ENCODE data around the gene COP1.

COP1 gene

GRCh38 chr1:176144526-176144925, 62.6 kb downstream of the COP1 start:
- no peak overlapping the region for H3K4me3 ChIP-seq (ENCODE audit: control insufficient read depth, low read depth, low read length)
- DNase-seq (ENCODE audit: low read depth) = no peak
- TF ChIP-seq CTCF (conservative IDR thresholded peaks at IDR 0.05; ENCODE audit: control insufficient read depth, insufficient read depth, low read depth, low read length) = no peak

- no peak for DNase-seq (ENCODE audit: low read depth)
- TF ChIP-seq CTCF (conservative IDR thresholded peaks at IDR 0.05; ENCODE audit: control insufficient read depth, insufficient read depth, low read depth, low read length) = no peak
- H3K4me3 ChIP-seq (ENCODE audit: control insufficient read depth, low read depth, low read length) = no peak overlapping the region
Observed at GRCh38 chr1:176142973-176143372, 64.1 kb downstream of the COP1 start.

- TF ChIP-seq CTCF (conservative IDR thresholded peaks at IDR 0.05; ENCODE audit: control insufficient read depth, insufficient read depth, low read depth, low read length) = no peak
Observed at GRCh38 chr1:176141449-176141848, 65.6 kb downstream of the COP1 start.

GRCh38 chr1:176136891-176137290, 70.2 kb downstream of the COP1 start:
- DNase-seq (ENCODE audit: low read depth) = no peak
- H3K4me3 ChIP-seq (ENCODE audit: control insufficient read depth, low read depth, low read length) = no peak overlapping the region
- no peak for TF ChIP-seq CTCF (conservative IDR thresholded peaks at IDR 0.05; ENCODE audit: control insufficient read depth, insufficient read depth, low read depth, low read length)

More at GRCh38 chr1:176141449-176141848, 65.6 kb downstream of the COP1 start:
- DNase-seq (ENCODE audit: low read depth) = no peak
- no peak overlapping the region for H3K4me3 ChIP-seq (ENCODE audit: control insufficient read depth, low read depth, low read length)

- TF ChIP-seq CTCF (conservative IDR thresholded peaks at IDR 0.05; ENCODE audit: control insufficient read depth, insufficient read depth, low read depth, low read length) = no peak
- no peak for DNase-seq (ENCODE audit: low read depth)
- no peak overlapping the region for H3K4me3 ChIP-seq (ENCODE audit: control insufficient read depth, low read depth, low read length)
Observed at GRCh38 chr1:176134666-176135065, 72.4 kb downstream of the COP1 start.

- DNase-seq (ENCODE audit: low read depth) = no peak
- TF ChIP-seq CTCF (conservative IDR thresholded peaks at IDR 0.05; ENCODE audit: control insufficient read depth, insufficient read depth, low read depth, low read length) = no peak
- H3K4me3 ChIP-seq (ENCODE audit: control insufficient read depth, low read depth, low read length) = no peak overlapping the region
Observed at GRCh38 chr1:176122282-176122681, 84.8 kb downstream of the COP1 start.

GRCh38 chr1:176119549-176119948, 87.5 kb downstream of the COP1 start:
- peak; percentile 27 for TF ChIP-seq CTCF (conservative IDR thresholded peaks at IDR 0.05; ENCODE audit: control insufficient read depth, insufficient read depth, low read depth, low read length)
- DNase-seq (ENCODE audit: low read depth) = peak; percentile 23
- H3K4me3 ChIP-seq (ENCODE audit: control insufficient read depth, low read depth, low read length) = no peak overlapping the region
